A549 (cell line): Measurements from ENCODE around the gene VPS50. TPM values are rescaled to one million over a fixed set of nuclear protein-coding genes. Genes with fewer than 3 reads are reported as not detected.

ENCODE experiments used
- ATAC-seq, 2 experiments: fragments of 200-7000 bp in 1 of 2; fragments of >200 bp in 1 of 2; cut with Nextera tagmentation in 1 of 2; cut with Tn5 transposase in 1 of 2; 3 replicates each; pipeline versions ENCODE4 v1.8.0 to v1.9.1; 2018 to 2020; ENCODE audit warnings: mild to moderate bottlenecking in 1 of 2, moderate library complexity in 1 of 2
- CTCF ChIA-PET: fragments of 300-600 bp; sonication (Branson Sonifier 250); formaldehyde crosslinking; extraction: SDS; loops from one replicate; lab custom pipeline; 2021; ENCODE audit warnings: antibody characterized with exemption, inconsistent platforms; lab: Yijun Ruan, JAX
- POLR2A ChIA-PET: fragments of 350-600 bp; formaldehyde crosslinking; extraction: SDS; loops from one replicate; lab custom pipeline; 2021; ENCODE audit warnings: antibody characterized with exemption, inconsistent platforms; lab: Yijun Ruan, JAX
- DNase-seq, 2 experiments: peaks; one replicate each; pipeline versions ENCODE4 v3.0.0 to v3.0.0-alpha.2; 2011 to 2016; ENCODE audit warnings: low read depth in 1 of 2, low spot score in 1 of 2
- FAIRE-seq: peaks from 2 replicates; lab custom pipeline; 2011; peaks lifted over from hg19 to GRCh38; lab: Jason Lieb, UNC
- H3K27ac ChIP-seq, 2 experiments: fragments of >200 bp; sonication (Bioruptor Twin); formaldehyde crosslinking; 3 replicates each; pipeline ENCODE4 v1.5.1; 2016 to 2017
- H3K4me1 ChIP-seq: fragments of >200 bp; sonication (Bioruptor Twin); formaldehyde crosslinking; 3 replicates; pipeline ENCODE4 v1.6.1; 2016
- H3K4me2 ChIP-seq: fragments of >200 bp; sonication (Bioruptor Twin); formaldehyde crosslinking; 3 replicates; pipeline ENCODE4 v1.6.1; 2016
- H3K4me3 ChIP-seq: fragments of >200 bp; sonication (Bioruptor Twin); formaldehyde crosslinking; 3 replicates; pipeline ENCODE4 v1.5.1; 2016
- H3K9me3 ChIP-seq: fragments of >200 bp; sonication (Bioruptor Twin); formaldehyde crosslinking; 3 replicates; pipeline ENCODE4 v1.6.1; 2016
- BCL3 ChIP-seq: fragments of >200 bp; sonication (Bioruptor Twin); formaldehyde crosslinking; IDR thresholded peaks from 3 replicates; pipeline ENCODE4 v1.6.1; 2016
- BHLHE40 ChIP-seq: IDR thresholded peaks from 2 replicates; pipeline ENCODE4 v1.6.1; 2012; ENCODE audit warnings: low read depth, low read length, inconsistent platforms
- CEBPB ChIP-seq, 2 experiments: fragments of >200 bp in 1 of 2; sonication (Bioruptor Twin) in 1 of 2; formaldehyde crosslinking in 1 of 2; IDR thresholded peaks; 2 replicates each; pipeline ENCODE4 v1.6.1; 2012 to 2016
- E2F6 ChIP-seq: IDR thresholded peaks from 2 replicates; pipeline ENCODE4 v1.6.1; 2012; ENCODE audit warnings: low read depth, borderline replicate concordance
- EHF ChIP-seq: fragments of 250-450 bp; sonication (Bioruptor Pico); IDR thresholded peaks from 2 replicates; pipeline ENCODE4 v1.5.0; 2020; ENCODE audit warnings: mild to moderate bottlenecking
- EP300 ChIP-seq, 2 experiments: fragments of >200 bp; sonication (Bioruptor Twin); formaldehyde crosslinking; IDR thresholded peaks; 2 replicates in 1 of 2; 3 replicates in 1 of 2; pipeline ENCODE4 v1.6.1; 2016 to 2017
- FOXS1 ChIP-seq: fragments of 250-450 bp; sonication (Bioruptor Pico); IDR thresholded peaks from 2 replicates; pipeline ENCODE4 v1.5.0; 2020; ENCODE audit warnings: mild to moderate bottlenecking, moderate library complexity
- HDAC2 ChIP-seq: fragments of 200-600 bp; sonication (generic); IDR thresholded peaks from 2 replicates; pipeline ENCODE4 v1.6.1; 2016
- HES2 ChIP-seq: fragments of >200 bp; sonication (Bioruptor Twin); formaldehyde crosslinking; IDR thresholded peaks from 2 replicates; pipeline ENCODE4 v1.6.1; 2016
- HOXB5 ChIP-seq: fragments of 250-450 bp; sonication (Bioruptor Pico); IDR thresholded peaks from 2 replicates; pipeline ENCODE4 v1.5.0; 2020; ENCODE audit warnings: mild to moderate bottlenecking, moderate library complexity
- JUNB ChIP-seq: fragments of >200 bp; sonication (Bioruptor Twin); formaldehyde crosslinking; IDR thresholded peaks from 2 replicates; pipeline ENCODE4 v1.6.1; 2016
- KDM1A ChIP-seq: fragments of 200-600 bp; sonication (generic); IDR thresholded peaks from 2 replicates; pipeline ENCODE4 v1.6.1; 2016; ENCODE audit warnings: low read depth, mild to moderate bottlenecking
- MYC ChIP-seq: IDR thresholded peaks from 2 replicates; pipeline ENCODE4 v1.6.1; 2012; ENCODE audit warnings: mild to moderate bottlenecking, inconsistent platforms, low read length, improper control_type of control experiment, borderline replicate concordance
- POLR2A ChIP-seq: IDR thresholded peaks from 2 replicates; pipeline ENCODE4 v1.6.1; 2012; ENCODE audit warnings: mild to moderate bottlenecking, low read length
- REST ChIP-seq: fragments of 200-600 bp; sonication (generic); IDR thresholded peaks from 2 replicates; pipeline ENCODE4 v1.6.1; 2016; ENCODE audit warnings: antibody characterized with exemption, mild to moderate bottlenecking, moderate library complexity
- ZSCAN20 ChIP-seq: fragments of 250-450 bp; sonication (Bioruptor Pico); IDR thresholded peaks from 2 replicates; pipeline ENCODE4 v1.8.0; 2022; ENCODE audit warnings: mild to moderate bottlenecking, moderate library complexity
- WGBS: methylation state at CpG from one replicate; pipeline ENCODE4 v1.1.6; 2017; ENCODE audit errors: missing lambda C conversion rate; 5-methylcytosine and 5-hydroxymethylcytosine counted together
- polyA plus RNA-seq, 4 experiments: library from polyadenylated mRNA; depleted of rRNA in 3 of 4; stranded (reverse); fragments of >200 nt; fragmentation: RNase III in 1 of 4; extraction: RNeasy Plus Mini Kit Qiagen cat#74134 plus additional on column Dnase treatment in 1 of 4; gene quantifications; 2 replicates in 3 of 4; 3 replicates in 1 of 4; pipeline ENCODE4 v1.2.3, GENCODE V29; 2011 to 2017
- TF ChIP-seq, protein P1 (sequence below): fragments of 250-450 bp; sonication (Bioruptor Pico); IDR thresholded peaks from 2 replicates; pipeline ENCODE4 v1.5.0; 2021; ENCODE audit warnings: mild to moderate bottlenecking, moderate library complexity, borderline replicate concordance

Gene VPS50
- polyA plus RNA-seq, 2 of the 4 experiments (the other 2 are of a cell fraction) = 8.9 to 19.0 TPM

GRCh38 chr7:93350338-93350737, 118.2 kb downstream of the VPS50 start:
- 87% methylated on average over 2 of the region's 2 CpGs for WGBS
- no peak overlapping the region for H3K4me2 ChIP-seq
- CTCF ChIA-PET = interaction anchor here (2.0 kb wide), 1 partner anchor 8 kb away, joined by 4 read pairs; no protein-coding TSS in a partner anchor
- no peak overlapping the region for H3K27ac ChIP-seq
- no peaks in the 10 kb centered on the region for H3K9me3 ChIP-seq
- no peak for ATAC-seq
- H3K4me1 ChIP-seq = no peaks in the 10 kb centered on the region
- no peak for FAIRE-seq
- H3K4me3 ChIP-seq = no peak overlapping the region
- TF ChIP-seq EP300 (IDR thresholded peaks at IDR 0.05) (no peak), JUNB (no peak), HDAC2 (no peak), REST (no peak), HOXB5 (CRISPR knock-in tag) (no peak), CEBPB (IDR thresholded peaks at IDR 0.05) (no peak)
- POLR2A ChIA-PET = no interaction called here
- DNase-seq = no peak

DNA sequence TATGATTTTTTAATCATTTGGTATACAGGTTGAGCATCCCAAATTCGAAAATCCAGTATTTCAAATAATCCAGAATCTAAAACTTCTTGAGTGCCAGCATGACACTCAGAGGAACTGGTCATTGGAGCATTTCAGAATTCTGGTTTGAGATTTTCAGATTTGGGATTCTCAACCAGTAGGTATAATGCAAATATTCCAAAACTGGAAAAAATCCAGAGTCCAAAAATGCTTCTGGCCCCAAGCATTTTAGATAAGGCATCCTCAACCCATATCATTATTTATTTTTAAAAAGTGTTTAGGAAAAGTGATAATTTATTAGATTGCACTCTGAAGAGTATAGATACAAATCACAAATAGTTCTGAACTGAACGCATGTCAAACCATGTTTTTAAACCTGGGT, 120.7 kb downstream of the VPS50 start:
- Histone ChIP-seq H3K27ac (no peak overlapping the region), H3K4me2 (no peak overlapping the region), H3K9me3 (no peaks in the 10 kb centered on the region), H3K4me3 (no peak overlapping the region), H3K4me1 (no peaks in the 10 kb centered on the region)
- TF ChIP-seq EHF (CRISPR knock-in tag) (no peak), CEBPB (IDR thresholded peaks at IDR 0.05) (no peak), ZSCAN20 (CRISPR knock-in tag) (no peak), HES2 (no peak), FOXS1 (CRISPR knock-in tag) (no peak), E2F6 (no peak), HDAC2 (no peak), BHLHE40 (no peak), KDM1A (no peak), POLR2A (no peak), HOXB5 (CRISPR knock-in tag) (no peak), BCL3 (no peak), MYC (no peak)
- TF ChIP-seq, protein P1, sequence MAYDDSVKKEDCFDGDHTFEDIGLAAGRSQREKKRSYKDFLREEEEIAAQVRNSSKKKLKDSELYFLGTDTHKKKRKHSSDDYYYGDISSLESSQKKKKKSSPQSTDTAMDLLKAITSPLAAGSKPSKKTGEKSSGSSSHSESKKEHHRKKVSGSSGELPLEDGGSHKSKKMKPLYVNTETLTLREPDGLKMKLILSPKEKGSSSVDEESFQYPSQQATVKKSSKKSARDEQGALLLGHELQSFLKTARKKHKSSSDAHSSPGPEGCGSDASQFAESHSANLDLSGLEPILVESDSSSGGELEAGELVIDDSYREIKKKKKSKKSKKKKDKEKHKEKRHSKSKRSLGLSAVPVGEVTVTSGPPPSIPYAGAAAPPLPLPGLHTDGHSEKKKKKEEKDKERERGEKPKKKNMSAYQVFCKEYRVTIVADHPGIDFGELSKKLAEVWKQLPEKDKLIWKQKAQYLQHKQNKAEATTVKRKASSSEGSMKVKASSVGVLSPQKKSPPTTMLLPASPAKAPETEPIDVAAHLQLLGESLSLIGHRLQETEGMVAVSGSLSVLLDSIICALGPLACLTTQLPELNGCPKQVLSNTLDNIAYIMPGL (CRISPR knock-in tag) = no peak
- DNase-seq (no peak), ATAC-seq (no peak), FAIRE-seq (no peak)
- POLR2A ChIA-PET = no interaction called here
- CTCF ChIA-PET = no interaction called here
- 68% methylated on average over 2 of the region's 2 CpGs for WGBS
